HepG2 (cell line): Measurements from ENCODE around the gene ZBTB7B.

Experiments used
- MATR3 ChIP-seq: sonication (generic); formaldehyde crosslinking; IDR thresholded peaks from 2 replicates; pipeline ENCODE4 v1.4.0; 2020; ENCODE audit warnings: missing genetic modification reagents
- ZBTB34 ChIP-seq: sonication (generic); formaldehyde crosslinking; IDR thresholded peaks from 2 replicates; pipeline ENCODE4 v1.8.0; 2022; ENCODE audit warnings: mild to moderate bottlenecking, missing genetic modification reagents

GRCh38 chr1:154994269-154994587, 8.4 kb upstream of the ZBTB7B start:
- TF ChIP-seq MATR3, result no peak
- TF ChIP-seq ZBTB34, result no peak
